Measurements from ENCODE around the gene LCMT2.
"Not testable (repeated sequence)": the region's sequence is repeated elsewhere in the genome, so short reads cannot be mapped to it uniquely, and the experiment has no call there.

LCMT2 gene

GRCh38 chr15:43292375-43293078, 37.8 kb downstream of the LCMT2 start:
- DNase-seq (ENCODE audit: low read depth): peak; percentile 22
- no peak overlapping the region for H3K4me3 ChIP-seq (replicated peaks; ENCODE audit: low read depth, low read length)
- TF ChIP-seq, protein P1, sequence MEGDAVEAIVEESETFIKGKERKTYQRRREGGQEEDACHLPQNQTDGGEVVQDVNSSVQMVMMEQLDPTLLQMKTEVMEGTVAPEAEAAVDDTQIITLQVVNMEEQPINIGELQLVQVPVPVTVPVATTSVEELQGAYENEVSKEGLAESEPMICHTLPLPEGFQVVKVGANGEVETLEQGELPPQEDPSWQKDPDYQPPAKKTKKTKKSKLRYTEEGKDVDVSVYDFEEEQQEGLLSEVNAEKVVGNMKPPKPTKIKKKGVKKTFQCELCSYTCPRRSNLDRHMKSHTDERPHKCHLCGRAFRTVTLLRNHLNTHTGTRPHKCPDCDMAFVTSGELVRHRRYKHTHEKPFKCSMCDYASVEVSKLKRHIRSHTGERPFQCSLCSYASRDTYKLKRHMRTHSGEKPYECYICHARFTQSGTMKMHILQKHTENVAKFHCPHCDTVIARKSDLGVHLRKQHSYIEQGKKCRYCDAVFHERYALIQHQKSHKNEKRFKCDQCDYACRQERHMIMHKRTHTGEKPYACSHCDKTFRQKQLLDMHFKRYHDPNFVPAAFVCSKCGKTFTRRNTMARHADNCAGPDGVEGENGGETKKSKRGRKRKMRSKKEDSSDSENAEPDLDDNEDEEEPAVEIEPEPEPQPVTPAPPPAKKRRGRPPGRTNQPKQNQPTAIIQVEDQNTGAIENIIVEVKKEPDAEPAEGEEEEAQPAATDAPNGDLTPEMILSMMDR (IDR thresholded peaks at IDR 0.05; ENCODE audit: low read length, missing control alignments): no peak

GRCh38 chr15:43289656-43290055, 40.7 kb downstream of the LCMT2 start:
- not testable (repeated sequence) for H3K4me3 ChIP-seq (replicated peaks; ENCODE audit: low read depth, low read length); DNase-seq (ENCODE audit: low read depth)

GRCh38 chr15:43287254-43287653, 43.1 kb downstream of the LCMT2 start:
- H3K4me3 ChIP-seq (replicated peaks; ENCODE audit: low read depth, low read length): no peak overlapping the region
- TF ChIP-seq, protein P1 (IDR thresholded peaks at IDR 0.05; ENCODE audit: low read length, missing control alignments): no peak
- DNase-seq (ENCODE audit: low read depth): no peak

DNA sequence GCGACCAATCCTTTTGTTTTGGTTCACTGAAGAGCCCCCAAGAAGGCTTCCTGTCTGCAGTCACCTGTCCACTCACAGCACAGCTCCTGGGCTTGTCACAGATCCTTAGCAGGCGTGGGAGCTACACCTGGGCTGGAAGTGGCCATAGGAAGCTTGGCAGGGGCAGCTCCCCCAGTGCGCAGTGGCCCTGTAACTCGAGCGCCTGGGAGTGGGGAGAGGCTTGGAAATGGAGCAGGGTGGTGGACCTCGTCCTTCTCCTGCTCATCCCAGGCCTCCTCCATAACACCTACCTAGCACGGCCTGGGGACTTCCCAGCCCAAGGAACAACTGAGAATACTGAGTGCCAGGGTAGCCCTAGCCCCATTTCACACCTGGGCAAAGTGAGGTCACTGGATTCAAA, 44.3 kb downstream of the LCMT2 start:
- TF ChIP-seq, protein P1 (IDR thresholded peaks at IDR 0.05; ENCODE audit: low read length, missing control alignments): no peak
- H3K4me3 ChIP-seq (replicated peaks; ENCODE audit: low read depth, low read length): no peak overlapping the region
- no peak for DNase-seq (ENCODE audit: low read depth)

DNA sequence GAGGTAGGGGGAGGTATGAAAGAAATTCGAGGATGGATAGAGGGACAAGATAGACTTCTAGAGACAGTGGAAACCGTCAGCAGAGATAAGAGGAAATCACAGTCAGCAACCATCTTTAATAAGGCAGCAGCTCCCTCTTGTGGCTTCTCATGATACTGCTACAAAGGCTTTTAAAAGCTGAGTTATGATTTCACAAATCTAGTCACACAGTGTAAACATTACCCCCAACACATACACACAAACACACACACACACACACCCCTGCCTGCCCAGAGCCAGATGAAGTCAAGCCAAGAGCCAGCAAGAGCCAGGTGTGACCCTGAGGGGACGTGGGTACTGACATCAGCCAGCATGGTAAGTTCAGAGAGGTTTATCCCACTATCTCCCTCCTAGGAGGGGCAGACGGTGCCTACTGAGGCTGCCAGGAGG, 44.8 kb downstream of the LCMT2 start:
- TF ChIP-seq, protein P1 (IDR thresholded peaks at IDR 0.05; ENCODE audit: low read length, missing control alignments): peak; percentile 85
- H3K4me3 ChIP-seq (replicated peaks; ENCODE audit: low read depth, low read length): no peak overlapping the region
- DNase-seq (ENCODE audit: low read depth): peak; percentile 75

DNA sequence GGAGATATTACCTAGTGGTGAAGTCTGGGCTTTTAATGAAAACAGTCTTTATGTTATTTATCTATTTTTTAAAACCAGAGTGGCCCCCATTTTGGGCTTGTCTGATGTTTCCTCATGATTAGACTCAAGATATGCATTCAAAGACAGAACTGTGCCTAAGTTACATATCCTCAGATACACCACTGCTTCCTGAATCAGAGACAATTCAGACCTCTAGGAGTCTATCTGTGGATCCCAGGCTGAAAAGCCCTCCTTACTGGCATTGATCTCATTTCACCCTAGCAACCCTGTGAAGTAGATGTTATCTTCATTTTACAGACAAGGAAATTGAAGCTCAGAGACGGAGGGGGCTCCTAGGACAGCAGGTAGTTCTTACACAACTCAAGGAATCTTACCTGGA, 46.8 kb downstream of the LCMT2 start:
- H3K4me3 ChIP-seq (replicated peaks; ENCODE audit: low read depth, low read length): no peak overlapping the region
- TF ChIP-seq, protein P1 (IDR thresholded peaks at IDR 0.05; ENCODE audit: low read length, missing control alignments): no peak

GRCh38 chr15:43281926-43282602, 48.3 kb downstream of the LCMT2 start:
- no peak overlapping the region for H3K4me3 ChIP-seq (replicated peaks; ENCODE audit: low read depth, low read length)
- TF ChIP-seq, protein P1 (IDR thresholded peaks at IDR 0.05; ENCODE audit: low read length, missing control alignments): no peak
- no peak for DNase-seq (ENCODE audit: low read depth)

More for the DNA sequence above, 46.8 kb downstream of the LCMT2 start:
- DNase-seq (ENCODE audit: low read depth): no peak

Data from fibroblast of pulmonary artery (primary cell).